ENCODE measurements around the gene ZNF567. TPM values are rescaled to one million over a fixed set of nuclear protein-coding genes. Genes with fewer than 3 reads are reported as not detected.

Gene ZNF567
- 7.6 and 8.0 TPM in 2 replicates for total RNA-seq

DNA sequence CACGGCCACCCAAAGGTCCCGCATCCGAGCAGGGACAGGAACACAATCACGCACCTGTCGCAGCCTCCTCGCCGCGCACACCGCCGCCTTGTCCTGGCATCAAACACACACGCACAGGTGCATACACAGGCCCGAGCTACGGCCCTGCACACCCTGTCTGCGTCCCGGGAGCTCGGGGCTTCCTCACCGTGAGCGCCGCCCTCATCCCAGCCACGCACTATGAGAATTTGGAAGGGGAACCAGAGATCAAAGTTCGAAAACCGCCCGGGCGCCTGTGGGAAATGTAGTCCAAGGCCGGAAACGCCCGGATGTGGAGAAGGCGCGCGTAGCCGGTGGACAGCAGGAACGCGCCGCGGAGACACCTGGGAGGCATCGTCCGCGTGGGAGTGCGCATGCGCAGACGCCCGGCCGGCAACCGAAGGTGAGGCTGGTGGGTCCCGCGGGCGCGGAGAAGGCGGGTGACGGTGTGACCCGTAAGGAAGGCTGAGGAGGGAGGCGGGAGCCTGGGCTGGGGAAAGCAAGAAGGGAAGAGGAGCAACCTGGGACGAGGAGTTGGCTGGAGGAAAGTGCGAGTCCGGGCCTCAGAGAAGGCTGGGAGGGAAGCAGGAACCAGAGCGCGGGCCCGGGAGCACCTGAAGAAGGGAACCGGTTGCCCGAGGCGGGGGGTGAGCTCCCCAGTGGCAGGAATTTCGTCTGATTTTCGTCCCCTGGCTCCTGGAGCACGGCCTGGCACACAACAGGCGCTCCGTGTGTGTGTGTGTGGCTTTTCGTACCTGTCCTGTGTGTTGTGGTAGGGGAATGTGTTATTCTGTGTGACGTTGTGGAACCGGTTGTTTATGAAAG, at the start of gene ZNF567:
TSS of gene ZNF567 (plus strand) at position 399 of the 843 bp plus-strand sequence. CDS start 7,256 bp downstream, outside the sequence.

Other genes with a start within 250 kb of the ZNF567 start
- gene ZNF566, start 198.1 kb upstream of the ZNF567 start, total RNA-seq, result 10.4 and 10.5 TPM in 2 replicates
- gene ZNF260, start 159.3 kb upstream of the ZNF567 start, total RNA-seq, result 22.7 and 26.1 TPM in 2 replicates
- 8.8 and 10.1 TPM in 2 replicates for gene ZNF529, start 114.3 kb upstream of the ZNF567 start, total RNA-seq
- 6.5 and 6.9 TPM in 2 replicates for gene ZNF382, start 82.3 kb upstream of the ZNF567 start, total RNA-seq
- gene ZNF461, start 20.8 kb upstream of the ZNF567 start, total RNA-seq, result 7.7 and 9.3 TPM in 2 replicates
- gene ZNF850, start 85.2 kb downstream of the ZNF567 start, total RNA-seq, result 4.7 and 5.5 TPM in 2 replicates
- gene ZNF790, start 150.8 kb downstream of the ZNF567 start, total RNA-seq, result 6.2 and 7.4 TPM in 2 replicates
- gene ZNF345, start 163.3 kb downstream of the ZNF567 start, total RNA-seq, result 3.2 and 4.6 TPM in 2 replicates
- gene ZNF829, start 228.7 kb downstream of the ZNF567 start, total RNA-seq, result 2.0 and 2.5 TPM in 2 replicates
- 5.7 and 6.4 TPM in 2 replicates for gene ZNF568, start 228.7 kb downstream of the ZNF567 start, total RNA-seq